ENCODE measurements around the gene GRK6. TPM values are rescaled to one million over a fixed set of nuclear protein-coding genes. Genes with fewer than 3 reads are reported as not detected.
A peak's percentile ranks its signal among the peaks of the same experiment; 100 is the strongest.

The GRK6 gene
- total and polyA plus RNA-seq, 9 donors, result 13.8 to 25.0 (median 19.3) TPM

GRCh38 chr5:177386542-177386941 lies 39.9 kb upstream of the GRK6 start:
- Histone ChIP-seq H3K9me3 (replicated peaks; ENCODE audit: control insufficient read depth, low read depth, low read length) (no peaks in the 10 kb centered on the region), H3K27me3 (ENCODE audit: control insufficient read depth, insufficient read depth, low read length) (peaks cover 40% of the 10 kb centered on the region), H3K27ac (ENCODE audit: low read length) (no peak overlapping the region), H3K36me3 (ENCODE audit: control insufficient read depth, insufficient read depth, low read length) (no peaks in the 10 kb centered on the region), H3K4me1 (ENCODE audit: control insufficient read depth, insufficient read depth, low read length) (peaks cover 19% of the 10 kb centered on the region), H3K4me3 (ENCODE audit: low read length) (no peak overlapping the region)
- no peak for DNase-seq
- WGBS (ENCODE audit: insufficient coverage), result 83% methylated on average over 8 of the region's 8 CpGs

GRCh38 chr5:177387405-177387804 lies 39.1 kb upstream of the GRK6 start:
- DNase-seq, result no peak
- WGBS (ENCODE audit: insufficient coverage), result 85% methylated on average over 12 of the region's 14 CpGs
- no peak overlapping the region for H3K27ac ChIP-seq (ENCODE audit: low read length)
- H3K27me3 ChIP-seq (ENCODE audit: control insufficient read depth, insufficient read depth, low read length), result peaks cover 38% of the 10 kb centered on the region
- no peaks in the 10 kb centered on the region for H3K9me3 ChIP-seq (replicated peaks; ENCODE audit: control insufficient read depth, low read depth, low read length)
- H3K4me3 ChIP-seq (ENCODE audit: low read length), result no peak overlapping the region
- H3K36me3 ChIP-seq (ENCODE audit: control insufficient read depth, insufficient read depth, low read length), result no peaks in the 10 kb centered on the region
- peaks cover 19% of the 10 kb centered on the region for H3K4me1 ChIP-seq (ENCODE audit: control insufficient read depth, insufficient read depth, low read length)

GRCh38 chr5:177388521-177389052 lies 37.9 kb upstream of the GRK6 start:
- DNase-seq, result no peak
- H3K27ac ChIP-seq (ENCODE audit: low read length), result no peak overlapping the region
- H3K9me3 ChIP-seq (replicated peaks; ENCODE audit: control insufficient read depth, low read depth, low read length), result no peaks in the 10 kb centered on the region
- no peaks in the 10 kb centered on the region for H3K36me3 ChIP-seq (ENCODE audit: control insufficient read depth, insufficient read depth, low read length)
- H3K4me1 ChIP-seq (ENCODE audit: control insufficient read depth, insufficient read depth, low read length), result peaks cover 19% of the 10 kb centered on the region
- peaks cover 37% of the 10 kb centered on the region for H3K27me3 ChIP-seq (ENCODE audit: control insufficient read depth, insufficient read depth, low read length)
- WGBS (ENCODE audit: insufficient coverage), result 86% methylated on average over 5 of the region's 10 CpGs
- H3K4me3 ChIP-seq (ENCODE audit: low read length), result no peak overlapping the region

GRCh38 chr5:177389241-177390169 lies 37.0 kb upstream of the GRK6 start:
- Histone ChIP-seq H3K27me3 (ENCODE audit: control insufficient read depth, insufficient read depth, low read length) (peaks cover 35% of the 10 kb centered on the region), H3K4me3 (ENCODE audit: low read length) (no peak overlapping the region), H3K4me1 (ENCODE audit: control insufficient read depth, insufficient read depth, low read length) (peaks cover 19% of the 10 kb centered on the region), H3K36me3 (ENCODE audit: control insufficient read depth, insufficient read depth, low read length) (no peaks in the 10 kb centered on the region), H3K27ac (ENCODE audit: low read length) (peak overlapping the region; percentile 35), H3K9me3 (replicated peaks; ENCODE audit: control insufficient read depth, low read depth, low read length) (no peaks in the 10 kb centered on the region)
- peak; percentile 83 for DNase-seq
- WGBS (ENCODE audit: insufficient coverage), result 26% methylated on average over 18 of the region's 21 CpGs

- peaks cover 33% of the 10 kb centered on the region for H3K27me3 ChIP-seq (ENCODE audit: control insufficient read depth, insufficient read depth, low read length)
- WGBS (ENCODE audit: insufficient coverage), result 16% methylated on average over 9 of the region's 13 CpGs
- peak; percentile 90 for DNase-seq
- peaks cover 19% of the 10 kb centered on the region for H3K4me1 ChIP-seq (ENCODE audit: control insufficient read depth, insufficient read depth, low read length)
- H3K9me3 ChIP-seq (replicated peaks; ENCODE audit: control insufficient read depth, low read depth, low read length), result no peaks in the 10 kb centered on the region
- no peaks in the 10 kb centered on the region for H3K36me3 ChIP-seq (ENCODE audit: control insufficient read depth, insufficient read depth, low read length)
- no peak overlapping the region for H3K4me3 ChIP-seq (ENCODE audit: low read length)
- H3K27ac ChIP-seq (ENCODE audit: low read length), result no peak overlapping the region
These were observed 35.8 kb upstream of the GRK6 start for GRCh38 chr5:177390363-177391300.

GRCh38 chr5:177392765-177393164 lies 33.7 kb upstream of the GRK6 start:
- DNase-seq, result no peak
- Histone ChIP-seq H3K9me3 (replicated peaks; ENCODE audit: control insufficient read depth, low read depth, low read length) (no peaks in the 10 kb centered on the region), H3K36me3 (ENCODE audit: control insufficient read depth, insufficient read depth, low read length) (no peaks in the 10 kb centered on the region), H3K4me1 (ENCODE audit: control insufficient read depth, insufficient read depth, low read length) (peaks cover 19% of the 10 kb centered on the region), H3K27me3 (ENCODE audit: control insufficient read depth, insufficient read depth, low read length) (peaks cover 49% of the 10 kb centered on the region), H3K27ac (ENCODE audit: low read length) (no peak overlapping the region), H3K4me3 (ENCODE audit: low read length) (no peak overlapping the region)
- WGBS (ENCODE audit: insufficient coverage), result 60% methylated on average over 1 of the region's 5 CpGs

GRCh38 chr5:177393206-177393765 lies 33.2 kb upstream of the GRK6 start:
- Histone ChIP-seq H3K27ac (ENCODE audit: low read length) (no peak overlapping the region), H3K36me3 (ENCODE audit: control insufficient read depth, insufficient read depth, low read length) (no peaks in the 10 kb centered on the region), H3K4me3 (ENCODE audit: low read length) (no peak overlapping the region), H3K9me3 (replicated peaks; ENCODE audit: control insufficient read depth, low read depth, low read length) (no peaks in the 10 kb centered on the region), H3K4me1 (ENCODE audit: control insufficient read depth, insufficient read depth, low read length) (peaks cover 19% of the 10 kb centered on the region), H3K27me3 (ENCODE audit: control insufficient read depth, insufficient read depth, low read length) (peaks cover 54% of the 10 kb centered on the region)
- 35% methylated on average over 1 of the region's 1 CpG for WGBS (ENCODE audit: insufficient coverage)
- no peak for DNase-seq

GRCh38 chr5:177393990-177394389 lies 32.5 kb upstream of the GRK6 start:
- Histone ChIP-seq H3K27me3 (ENCODE audit: control insufficient read depth, insufficient read depth, low read length) (peaks cover 54% of the 10 kb centered on the region), H3K9me3 (replicated peaks; ENCODE audit: control insufficient read depth, low read depth, low read length) (no peaks in the 10 kb centered on the region), H3K36me3 (ENCODE audit: control insufficient read depth, insufficient read depth, low read length) (no peaks in the 10 kb centered on the region), H3K4me1 (ENCODE audit: control insufficient read depth, insufficient read depth, low read length) (peaks cover 16% of the 10 kb centered on the region), H3K4me3 (ENCODE audit: low read length) (no peak overlapping the region), H3K27ac (ENCODE audit: low read length) (no peak overlapping the region)
- 63% methylated on average over 5 of the region's 5 CpGs for WGBS (ENCODE audit: insufficient coverage)
- DNase-seq, result no peak

- 21% methylated on average over 3 of the region's 8 CpGs for WGBS (ENCODE audit: insufficient coverage)
- no peak for DNase-seq
- no peak overlapping the region for H3K4me3 ChIP-seq (ENCODE audit: low read length)
- H3K27ac ChIP-seq (ENCODE audit: low read length), result no peak overlapping the region
- H3K36me3 ChIP-seq (ENCODE audit: control insufficient read depth, insufficient read depth, low read length), result no peaks in the 10 kb centered on the region
- H3K27me3 ChIP-seq (ENCODE audit: control insufficient read depth, insufficient read depth, low read length), result peaks cover 62% of the 10 kb centered on the region
- H3K4me1 ChIP-seq (ENCODE audit: control insufficient read depth, insufficient read depth, low read length), result peaks cover 8% of the 10 kb centered on the region
- no peaks in the 10 kb centered on the region for H3K9me3 ChIP-seq (replicated peaks; ENCODE audit: control insufficient read depth, low read depth, low read length)
These were observed 30.4 kb upstream of the GRK6 start for GRCh38 chr5:177396078-177396477.
